Parathyroid adenoma (tissue), 2 donors: ENCODE measurements around the gene CACNA1B.

ENCODE experiments used
- H2AFZ ChIP-seq: fragments of 300-600 bp; sonication (generic); one replicate; pipeline ENCODE4 v1.7.0; 2017; ENCODE audit warnings: antibody characterized with exemption, mild to moderate bottlenecking
- H3K27ac ChIP-seq: fragments of 300-600 bp; sonication (generic); one replicate; pipeline ENCODE4 v1.7.0; 2017
- H3K27me3 ChIP-seq: fragments of 300-600 bp; sonication (generic); one replicate; pipeline ENCODE4 v1.7.0; 2017; ENCODE audit warnings: low read length; ENCODE audit not compliant: control insufficient read depth, insufficient read depth
- H3K36me3 ChIP-seq: fragments of 300-600 bp; sonication (generic); one replicate; pipeline ENCODE4 v1.7.0; 2017; ENCODE audit warnings: low read length; ENCODE audit not compliant: control insufficient read depth, insufficient read depth
- H3K4me1 ChIP-seq: fragments of 300-600 bp; sonication (generic); one replicate; pipeline ENCODE4 v1.7.0; 2017; ENCODE audit warnings: control low read depth
- H3K4me2 ChIP-seq: fragments of 300-600 bp; sonication (generic); one replicate; pipeline ENCODE4 v1.7.0; 2017; ENCODE audit warnings: low read length
- H3K4me3 ChIP-seq: fragments of 300-600 bp; sonication (generic); one replicate; pipeline ENCODE4 v1.7.0; 2017; ENCODE audit warnings: low read depth, low read length
- H3K79me2 ChIP-seq: fragments of 300-600 bp; sonication (generic); one replicate; pipeline ENCODE4 v1.7.0; 2017; ENCODE audit warnings: control low read depth
- H3K9ac ChIP-seq: fragments of 300-600 bp; sonication (generic); one replicate; pipeline ENCODE4 v1.7.0; 2017; ENCODE audit warnings: mild to moderate bottlenecking
- H3K9me3 ChIP-seq: fragments of 300-600 bp; sonication (generic); one replicate; pipeline ENCODE4 v1.7.0; 2017; ENCODE audit warnings: low read length; ENCODE audit not compliant: control insufficient read depth
- CTCF ChIP-seq: fragments of 300-600 bp; sonication (generic); IDR thresholded peaks from one replicate; pipeline ENCODE4 v1.7.0; 2017; ENCODE audit warnings: antibody characterized with exemption, mild to moderate bottlenecking
- donor health status: primary hyperparathyroidism.

The CACNA1B gene

GRCh38 chr9:138072161-138072842 is 194.7 kb downstream of the CACNA1B start:
- H3K36me3 ChIP-seq = no peaks in the 10 kb centered on the region
- TF ChIP-seq CTCF = no peak
- no peak overlapping the region for H2AFZ ChIP-seq

GRCh38 chr9:138072897-138073296 is 195.3 kb downstream of the CACNA1B start:
- Histone ChIP-seq H3K9me3 (no peaks in the 10 kb centered on the region), H3K36me3 (no peaks in the 10 kb centered on the region), H3K27me3 (no peaks in the 10 kb centered on the region), H3K4me1 (no peaks in the 10 kb centered on the region), H3K79me2 (no peaks in the 10 kb centered on the region), H3K27ac (no peak overlapping the region), H2AFZ (no peak overlapping the region), H3K4me3 (no peak overlapping the region), H3K9ac (no peak overlapping the region), H3K4me2 (no peak overlapping the region)
- TF ChIP-seq CTCF = no peak

More at GRCh38 chr9:138072161-138072842, 194.7 kb downstream of the CACNA1B start:
- Histone ChIP-seq H3K9me3 (no peaks in the 10 kb centered on the region), H3K27me3 (no peaks in the 10 kb centered on the region), H3K4me2 (no peak overlapping the region), H3K4me1 (no peaks in the 10 kb centered on the region), H3K9ac (no peak overlapping the region), H3K79me2 (no peaks in the 10 kb centered on the region), H3K4me3 (no peak overlapping the region), H3K27ac (no peak overlapping the region)

GRCh38 chr9:138073408-138073807 is 195.8 kb downstream of the CACNA1B start:
- H3K36me3 ChIP-seq = no peaks in the 10 kb centered on the region
- H3K4me3 ChIP-seq = no peak overlapping the region
- no peak overlapping the region for H3K9ac ChIP-seq
- TF ChIP-seq CTCF = no peak
- H3K27ac ChIP-seq = no peak overlapping the region
- H3K4me2 ChIP-seq = no peak overlapping the region
- no peaks in the 10 kb centered on the region for H3K27me3 ChIP-seq
- no peaks in the 10 kb centered on the region for H3K79me2 ChIP-seq
- H3K9me3 ChIP-seq = no peaks in the 10 kb centered on the region
- H2AFZ ChIP-seq = no peak overlapping the region
- H3K4me1 ChIP-seq = no peaks in the 10 kb centered on the region

- no peak overlapping the region for H3K4me3 ChIP-seq
- no peak overlapping the region for H3K27ac ChIP-seq
- H3K9me3 ChIP-seq = no peaks in the 10 kb centered on the region
- no peaks in the 10 kb centered on the region for H3K4me1 ChIP-seq
- no peaks in the 10 kb centered on the region for H3K27me3 ChIP-seq
- no peak overlapping the region for H2AFZ ChIP-seq
- H3K36me3 ChIP-seq = no peaks in the 10 kb centered on the region
- no peak for TF ChIP-seq CTCF
- no peak overlapping the region for H3K4me2 ChIP-seq
- H3K9ac ChIP-seq = no peak overlapping the region
- H3K79me2 ChIP-seq = no peaks in the 10 kb centered on the region
Observed at GRCh38 chr9:138073808-138074207, 196.2 kb downstream of the CACNA1B start.

- Histone ChIP-seq H3K36me3 (no peaks in the 10 kb centered on the region), H3K9ac (no peak overlapping the region), H3K27me3 (no peaks in the 10 kb centered on the region), H3K27ac (no peak overlapping the region), H3K79me2 (no peaks in the 10 kb centered on the region), H3K4me1 (no peaks in the 10 kb centered on the region), H3K9me3 (no peaks in the 10 kb centered on the region), H3K4me3 (no peak overlapping the region), H3K4me2 (no peak overlapping the region), H2AFZ (no peak overlapping the region)
- no peak for TF ChIP-seq CTCF
Observed at GRCh38 chr9:138074516-138074915, 196.9 kb downstream of the CACNA1B start.
